IMR-90 (cell line): Measurements from ENCODE around the gene CGREF1. TPM values are rescaled to one million over a fixed set of nuclear protein-coding genes. Genes with fewer than 3 reads are reported as not detected.

Experiments
- ATAC-seq: fragments of 200-7000 bp; cut with Tn5 transposase; 2 replicates; pipeline ENCODE4 v1.9.1; 2020; ENCODE audit warnings: low read depth, mild to moderate bottlenecking, moderate library complexity
- BruUV-seq: library from RNA; stranded (reverse); fragments of 400-500 nt; replicated peaks from 2 replicates; lab custom pipeline; 2021; lab: Mats Ljungman, UMichigan
- CTCF ChIA-PET: fragments of 300-600 bp; formaldehyde crosslinking; extraction: SDS; loops from one replicate; lab custom pipeline; 2021; ENCODE audit warnings: antibody characterized with exemption; lab: Yijun Ruan, JAX
- POLR2A ChIA-PET: fragments of 300-600 bp; sonication (Branson Sonifier 250); formaldehyde crosslinking; loops from one replicate; lab custom pipeline; 2022; ENCODE audit warnings: antibody characterized with exemption; ENCODE audit not compliant: unreplicated experiment; lab: Charles Lee
- DNase-seq: peaks from one replicate; pipeline ENCODE4 v3.0.0; 2013
- H2AFZ ChIP-seq: replicated peaks from 2 replicates; pipeline ENCODE3; 2013; ENCODE audit warnings: low read length, mild to moderate bottlenecking; ENCODE audit not compliant: poor library complexity
- H2AK5ac ChIP-seq: 2 replicates; pipeline ENCODE4 v1.6.1; 2013; ENCODE audit warnings: low read depth, low read length, inconsistent platforms
- H2AK9ac ChIP-seq: replicated peaks from 2 replicates; pipeline ENCODE3; 2013; ENCODE audit warnings: mild to moderate bottlenecking, low read depth, low read length, moderate library complexity; ENCODE audit not compliant: poor library complexity
- H2BK120ac ChIP-seq: 2 replicates; pipeline ENCODE4 v1.6.1; 2013; ENCODE audit warnings: low read depth, low read length, inconsistent platforms
- H2BK15ac ChIP-seq: 3 replicates; pipeline ENCODE4 v1.6.1; 2013; ENCODE audit warnings: low read depth, low read length, inconsistent platforms
- H2BK20ac ChIP-seq: 2 replicates; pipeline ENCODE4 v1.6.1; 2013; ENCODE audit warnings: low read depth, mild to moderate bottlenecking, inconsistent platforms, low read length, moderate library complexity
- H2BK5ac ChIP-seq: 2 replicates; pipeline ENCODE4 v1.6.1; 2013; ENCODE audit warnings: mild to moderate bottlenecking, low read depth, low read length, inconsistent platforms; ENCODE audit not compliant: poor library complexity, severe bottlenecking
- H3K14ac ChIP-seq: replicated peaks from 2 replicates; pipeline ENCODE4 v1.6.1; 2013; ENCODE audit warnings: low read depth, low read length, inconsistent platforms
- H3K18ac ChIP-seq: 2 replicates; pipeline ENCODE4 v1.6.1; 2013; ENCODE audit warnings: low read depth, low read length, control low read depth
- H3K23ac ChIP-seq: 2 replicates; pipeline ENCODE4 v1.6.1; 2013; ENCODE audit warnings: low read depth, low read length, inconsistent platforms
- H3K27ac ChIP-seq: 2 replicates; pipeline ENCODE4 v1.5.1; 2013; ENCODE audit warnings: mild to moderate bottlenecking, control low read depth, low read length; ENCODE audit not compliant: insufficient read depth
- H3K27me3 ChIP-seq: 2 replicates; pipeline ENCODE4 v1.6.1; 2013; ENCODE audit warnings: low read length; ENCODE audit not compliant: control insufficient read depth, insufficient read depth
- H3K36me3 ChIP-seq: 2 replicates; pipeline ENCODE4 v1.6.1; 2013; ENCODE audit warnings: low read length, mixed read lengths; ENCODE audit not compliant: control insufficient read depth, insufficient read depth
- H3K4ac ChIP-seq: 2 replicates; pipeline ENCODE4 v1.6.1; 2013; ENCODE audit warnings: low read depth, low read length, inconsistent platforms
- H3K4me1 ChIP-seq: 2 replicates; pipeline ENCODE4 v1.6.1; 2013; ENCODE audit warnings: low read length, mixed read lengths; ENCODE audit not compliant: control insufficient read depth, insufficient read depth
- H3K4me2 ChIP-seq: 2 replicates; pipeline ENCODE4 v1.6.1; 2013; ENCODE audit warnings: low read depth, mild to moderate bottlenecking, control low read depth, low read length, moderate library complexity
- H3K4me3 ChIP-seq: 2 replicates; pipeline ENCODE4 v1.5.1; 2013; ENCODE audit warnings: low read depth, mild to moderate bottlenecking, control low read depth, low read length, moderate library complexity; ENCODE audit not compliant: insufficient read depth
- H3K56ac ChIP-seq: 2 replicates; pipeline ENCODE4 v1.6.1; 2013; ENCODE audit warnings: low read length, inconsistent platforms; ENCODE audit not compliant: insufficient read depth; ENCODE audit errors: extremely low read depth
- H3K79me1 ChIP-seq, 2 experiments: 2 replicates each; pipeline ENCODE4 v1.6.1; 2013; ENCODE audit warnings: low read length in 2 of 2, inconsistent platforms in 1 of 2, low read depth in 1 of 2
- H3K9ac ChIP-seq: 2 replicates; pipeline ENCODE4 v1.6.1; 2013; ENCODE audit warnings: low read depth, low read length, control low read depth
- H3K9me1 ChIP-seq: 2 replicates; pipeline ENCODE4 v1.6.1; 2013; ENCODE audit warnings: low read length, inconsistent platforms; ENCODE audit not compliant: insufficient read depth
- H3K9me3 ChIP-seq: 2 replicates; pipeline ENCODE4 v1.6.1; 2013; ENCODE audit warnings: low read length; ENCODE audit not compliant: control insufficient read depth, insufficient read depth
- H4K20me1 ChIP-seq: 2 replicates; pipeline ENCODE4 v1.6.1; 2013; ENCODE audit warnings: low read length, inconsistent platforms; ENCODE audit not compliant: insufficient read depth
- H4K5ac ChIP-seq: 2 replicates; pipeline ENCODE4 v1.6.1; 2013; ENCODE audit warnings: mild to moderate bottlenecking, low read depth, low read length, control low read depth
- H4K8ac ChIP-seq, 2 experiments: 2 replicates each; pipeline ENCODE4 v1.6.1; 2013; ENCODE audit warnings: low read depth in 2 of 2, low read length in 2 of 2, control low read depth in 1 of 2, inconsistent platforms in 1 of 2
- H4K91ac ChIP-seq: 2 replicates; pipeline ENCODE4 v1.6.1; 2013; ENCODE audit warnings: low read depth, low read length, inconsistent platforms; ENCODE audit not compliant: insufficient read depth
- MAZ ChIP-seq: IDR thresholded peaks from 2 replicates; pipeline ENCODE4 v1.6.1; 2012; ENCODE audit warnings: low read depth, mild to moderate bottlenecking, low read length, improper control_type of control experiment, moderate library complexity, borderline replicate concordance
- WGBS, 2 experiments: methylation state at CpG; one replicate each; pipeline versions ENCODE4 v1.1.5 to v1.1.7; 2013; ENCODE audit warnings: missing lambda C conversion rate in 2 of 2; ENCODE audit not compliant: insufficient read length in 1 of 2; ENCODE audit errors: extremely low coverage in 2 of 2; 5-methylcytosine and 5-hydroxymethylcytosine counted together
- dilution Hi-C: fragments of 300-500 bp; cut with HindIII; formaldehyde crosslinking; loops from one replicate; pipeline ENCODE4 v1.14.3; 2018; ENCODE audit warnings: low sequenced_read_pairs; ENCODE audit not compliant: unreplicated experiment
- in situ Hi-C: fragments of 300-500 bp; cut with MboI; formaldehyde crosslinking; loops from 3 replicates; pipeline ENCODE4 v1.14.3; 2019; ENCODE audit warnings: low sequenced_read_pairs, inconsistent platforms, mixed read lengths
- intact Hi-C: fragments of 100-400 bp; cut with micrococcal nuclease; formaldehyde crosslinking; loops from 2 replicates; pipeline ENCODE4 v1.10.0; 2022
- polyA plus RNA-seq, 3 experiments: library from polyadenylated mRNA; depleted of rRNA; stranded (reverse); fragments of >200 nt; gene quantifications; 2 replicates each; pipeline ENCODE4 v1.2.3, GENCODE V29; 2012; ENCODE audit warnings: low replicate concordance in 1 of 3
- total RNA-seq: library from RNA; depleted of rRNA; stranded (reverse); fragments of >200 nt; gene quantifications from 2 replicates; pipeline ENCODE4 v1.2.3, GENCODE V29; 2012
- TF ChIP-seq, protein P1 (sequence below): conservative IDR thresholded peaks from 2 replicates; pipeline ENCODE4 v1.5.1; 2012; ENCODE audit warnings: mild to moderate bottlenecking, low read depth, low read length, improper control_type of control experiment

CGREF1 gene
- total and polyA plus RNA-seq, 2 of the 4 experiments (the other 2 are of a cell fraction): 0.54 to 1.3 TPM

- H3K18ac ChIP-seq: peak overlapping the region; percentile 99
- peak overlapping the region; percentile 98 for H3K14ac ChIP-seq
- in situ Hi-C loops: no loop called here
- H3K56ac ChIP-seq: peak overlapping the region; percentile 94
- peak overlapping the region; percentile 97 for H2AK5ac ChIP-seq
- H3K27me3 ChIP-seq: no peaks in the 10 kb centered on the region
- peak overlapping the region; percentile 81 for H2BK20ac ChIP-seq
- POLR2A ChIA-PET: interaction anchor here (0.7 to 1.4 kb wide), 2 partner anchors 8 to 9 kb away, joined by 3 to 4 read pairs; no protein-coding TSS in a partner anchor
- peak overlapping the region; percentile 94 for H2BK5ac ChIP-seq
- DNase-seq (peak; percentile 70), ATAC-seq (peak; percentile 46)
- H2BK15ac ChIP-seq: peak overlapping the region; percentile 21; the same call in 2 of the 3 replicates
- H4K91ac ChIP-seq: peak overlapping the region; percentile 93
- H2AK9ac ChIP-seq: peak overlapping the region; percentile 99
- peak overlapping the region; percentile 85 to 99 for H4K8ac ChIP-seq
- BruUV-seq: no TSS peak
- H3K4me3 ChIP-seq: peak overlapping the region; percentile 43
- CTCF ChIA-PET: interaction anchor here (0.6 to 0.8 kb wide), 2 partner anchors 56 to 231 kb away, joined by 3 to 6 read pairs; no protein-coding TSS in a partner anchor
- peak overlapping the region; percentile 99 for H3K23ac ChIP-seq
- peak overlapping the region; percentile 98 for H4K5ac ChIP-seq
- intact Hi-C loops: loop anchor here (2.0 to 5.0 kb wide), 2 partner anchors 21 to 110 kb away; partner anchors contain the start of gene AGBL5
- H2BK120ac ChIP-seq: peak overlapping the region; percentile 97
- peak overlapping the region; percentile 83 for H3K4me2 ChIP-seq
- H2AFZ ChIP-seq: peak overlapping the region; percentile 83
- H3K9me3 ChIP-seq: no peaks in the 10 kb centered on the region
- H4K20me1 ChIP-seq: peaks cover 20% of the 10 kb centered on the region
- peak overlapping the region; percentile 69 for H3K9ac ChIP-seq
- dilution Hi-C loops: no loop called here
- 0% methylated on average over 2 of the region's 34 CpGs; no CpG with 5 or more reads in 1 of the 2 experiments for WGBS, 2 experiments
- H3K27ac ChIP-seq: peak overlapping the region; percentile 96
- peaks cover 31 to 45% of the 10 kb centered on the region in 2 experiments for H3K79me1 ChIP-seq
- H3K4ac ChIP-seq: peak overlapping the region; percentile 99
- H3K9me1 ChIP-seq: peaks cover 27% of the 10 kb centered on the region
- peaks cover 25% of the 10 kb centered on the region for H3K36me3 ChIP-seq
- H3K4me1 ChIP-seq: peaks cover 37% of the 10 kb centered on the region
- TF ChIP-seq, protein P1, sequence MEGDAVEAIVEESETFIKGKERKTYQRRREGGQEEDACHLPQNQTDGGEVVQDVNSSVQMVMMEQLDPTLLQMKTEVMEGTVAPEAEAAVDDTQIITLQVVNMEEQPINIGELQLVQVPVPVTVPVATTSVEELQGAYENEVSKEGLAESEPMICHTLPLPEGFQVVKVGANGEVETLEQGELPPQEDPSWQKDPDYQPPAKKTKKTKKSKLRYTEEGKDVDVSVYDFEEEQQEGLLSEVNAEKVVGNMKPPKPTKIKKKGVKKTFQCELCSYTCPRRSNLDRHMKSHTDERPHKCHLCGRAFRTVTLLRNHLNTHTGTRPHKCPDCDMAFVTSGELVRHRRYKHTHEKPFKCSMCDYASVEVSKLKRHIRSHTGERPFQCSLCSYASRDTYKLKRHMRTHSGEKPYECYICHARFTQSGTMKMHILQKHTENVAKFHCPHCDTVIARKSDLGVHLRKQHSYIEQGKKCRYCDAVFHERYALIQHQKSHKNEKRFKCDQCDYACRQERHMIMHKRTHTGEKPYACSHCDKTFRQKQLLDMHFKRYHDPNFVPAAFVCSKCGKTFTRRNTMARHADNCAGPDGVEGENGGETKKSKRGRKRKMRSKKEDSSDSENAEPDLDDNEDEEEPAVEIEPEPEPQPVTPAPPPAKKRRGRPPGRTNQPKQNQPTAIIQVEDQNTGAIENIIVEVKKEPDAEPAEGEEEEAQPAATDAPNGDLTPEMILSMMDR: no peak
- TF ChIP-seq MAZ: peak; percentile 42; the same call in 1 of the 2 replicates
These were observed 46.7 kb downstream of the CGREF1 start for GRCh38 chr2:27071990-27072830.
